ENCODE results near the gene MINDY4.

Gene MINDY4

DNA sequence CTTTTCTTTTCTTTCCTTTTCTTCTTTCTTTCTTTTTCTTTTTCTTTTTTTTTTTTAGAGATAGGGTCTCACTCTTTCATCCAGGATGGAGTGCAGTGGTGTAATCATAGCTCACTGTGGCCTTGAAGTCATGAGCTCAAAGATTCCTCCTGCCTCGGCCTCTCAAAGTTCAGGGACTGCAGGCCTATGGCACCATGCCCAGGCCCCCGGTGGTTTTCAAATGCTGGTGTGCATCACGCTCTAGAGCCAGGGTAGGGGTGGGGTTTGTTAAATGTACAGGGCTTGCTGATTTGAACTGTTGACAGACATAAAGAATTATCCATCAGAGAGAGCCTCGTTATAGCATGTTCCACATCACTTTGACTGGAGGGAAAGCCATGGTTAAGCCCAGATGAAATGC is 5.8 kb downstream of the MINDY4 start:
- DNase-seq, result no peak

DNA sequence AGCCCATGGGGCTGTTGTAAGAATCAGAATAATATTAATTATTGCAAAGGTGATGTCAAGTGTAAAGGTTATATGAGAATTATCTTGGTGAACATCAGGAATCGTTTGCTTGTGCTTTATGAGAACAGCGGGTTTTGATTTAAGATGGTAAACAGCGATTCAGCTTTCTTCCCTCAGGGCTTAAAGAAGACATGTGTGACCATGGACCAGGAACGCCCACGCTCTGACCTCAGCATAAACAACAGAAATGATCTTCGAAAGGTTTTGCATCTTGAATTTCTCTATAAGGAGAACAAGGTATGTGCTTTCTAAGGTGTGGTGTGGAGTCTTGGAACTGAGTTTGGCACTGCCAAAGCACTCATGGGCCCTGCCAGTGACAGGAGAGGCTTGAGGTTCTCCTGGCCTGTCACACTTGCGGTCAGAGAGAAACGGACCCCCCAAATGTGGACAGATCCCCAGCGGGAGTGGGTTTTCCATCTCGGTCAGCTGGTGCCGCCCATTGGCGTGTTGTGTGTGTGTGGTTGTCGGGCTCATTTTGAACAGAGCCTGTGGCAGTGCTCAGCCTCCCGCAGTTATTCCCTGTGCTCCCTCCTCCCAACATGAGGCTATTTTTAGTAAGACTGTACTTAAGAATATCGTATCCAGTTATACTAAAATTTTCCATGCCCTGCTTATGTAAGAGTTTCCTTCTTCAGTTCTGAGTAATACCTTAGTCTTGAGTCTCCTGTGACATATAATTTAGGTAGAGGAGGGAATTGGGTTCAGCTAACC is 7.2 kb downstream of the MINDY4 start:
- no peak for DNase-seq

DNA sequence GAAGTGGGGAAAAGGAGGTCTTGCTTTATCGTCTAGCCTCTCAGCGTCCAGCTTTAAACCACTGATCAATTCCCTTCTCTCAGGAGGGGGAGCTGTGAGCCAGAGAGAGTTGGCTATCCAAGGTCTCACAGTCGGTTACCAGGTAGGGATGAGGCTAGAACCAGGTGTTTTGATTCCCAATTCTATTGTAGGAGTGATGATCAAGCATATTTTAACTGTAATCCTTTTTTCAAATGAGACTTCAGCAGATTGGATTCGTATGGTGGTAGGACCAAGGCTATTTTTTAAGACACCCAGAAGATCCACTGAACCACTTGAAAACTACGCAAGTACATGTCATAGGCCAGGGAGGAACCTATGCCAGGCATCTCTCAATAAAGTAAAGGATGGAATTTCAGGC is 8.4 kb downstream of the MINDY4 start:
- no peak for DNase-seq

DNA sequence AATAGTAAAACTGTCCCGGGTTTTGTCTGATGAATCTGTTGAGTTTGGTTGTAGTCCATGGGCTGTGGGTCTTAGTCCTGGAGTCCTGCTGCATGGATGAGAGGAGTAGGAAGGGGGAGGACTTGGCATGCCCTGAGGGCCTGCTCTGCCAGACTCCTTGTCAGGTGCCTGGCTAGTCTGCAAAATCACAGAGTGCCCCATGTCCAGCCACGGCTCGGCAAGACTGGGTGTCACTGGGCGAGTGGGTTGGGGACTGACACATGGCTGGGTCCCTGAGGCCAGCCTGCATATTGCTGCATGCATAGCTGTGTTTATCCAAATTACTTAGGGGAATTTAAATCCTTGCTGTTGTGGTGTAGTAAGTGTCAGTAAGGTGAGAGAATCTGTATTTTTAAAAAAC is 9.7 kb downstream of the MINDY4 start:
- no peak for DNase-seq

DNA sequence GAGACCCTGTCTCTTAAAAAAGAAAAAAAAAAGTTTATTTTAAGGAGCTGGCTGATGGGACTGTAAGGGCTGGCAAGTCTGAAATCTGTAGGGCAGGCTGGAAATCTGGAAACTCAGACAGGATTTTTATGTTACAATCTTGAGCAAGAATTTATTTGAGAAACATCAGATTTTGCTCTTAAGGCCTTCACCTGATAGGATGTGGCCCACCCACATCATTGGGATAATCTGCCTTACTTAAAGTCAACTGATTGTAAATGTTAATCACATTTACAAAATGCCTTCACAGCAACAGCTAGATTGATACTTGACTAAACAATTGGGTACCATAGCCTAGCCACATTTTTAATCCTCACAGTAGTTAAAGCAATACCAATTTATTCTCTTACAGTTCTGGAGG is 11.5 kb downstream of the MINDY4 start:
- no peak for DNase-seq

DNA sequence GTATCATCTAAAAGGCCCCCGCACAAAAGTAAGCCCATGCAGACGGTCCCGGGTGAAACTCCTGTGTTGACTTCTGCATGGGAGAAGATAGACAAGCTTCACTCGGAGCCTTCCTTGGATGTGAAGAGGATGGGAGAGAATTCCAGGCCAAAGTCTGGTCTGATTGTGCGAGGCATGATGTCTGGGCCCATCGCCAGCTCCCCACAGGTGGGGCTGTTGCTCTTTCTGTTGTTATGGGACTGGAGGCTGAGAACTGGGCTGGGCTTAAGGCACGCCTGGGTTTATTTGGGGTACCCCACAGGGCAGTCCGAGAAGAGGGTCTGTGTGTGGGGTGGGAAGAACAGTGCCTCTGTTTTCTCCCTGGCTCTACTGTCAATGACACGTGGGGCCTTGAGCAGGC is 14.6 kb downstream of the MINDY4 start:
- no peak for DNase-seq

DNA sequence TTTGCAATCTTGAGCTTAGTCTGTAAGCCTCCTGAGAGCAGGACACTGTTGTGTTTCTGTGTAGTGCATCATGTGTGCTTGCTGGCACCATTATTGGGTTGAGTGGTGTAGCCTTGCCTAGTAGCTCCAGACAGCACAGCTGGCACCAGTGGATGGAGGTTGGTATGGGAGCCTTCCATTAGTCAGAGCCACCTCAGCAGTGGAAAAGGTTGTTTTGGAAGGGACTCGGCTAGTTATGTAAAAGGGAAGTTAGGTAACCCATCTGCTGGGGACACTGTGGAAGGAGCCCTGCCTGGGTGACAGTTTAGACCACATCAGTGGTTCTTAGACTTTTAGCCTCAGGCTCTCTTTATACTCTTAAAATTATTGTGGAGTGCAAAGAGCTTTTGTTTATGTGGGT is 16.3 kb downstream of the MINDY4 start:
- no peak for DNase-seq

DNA sequence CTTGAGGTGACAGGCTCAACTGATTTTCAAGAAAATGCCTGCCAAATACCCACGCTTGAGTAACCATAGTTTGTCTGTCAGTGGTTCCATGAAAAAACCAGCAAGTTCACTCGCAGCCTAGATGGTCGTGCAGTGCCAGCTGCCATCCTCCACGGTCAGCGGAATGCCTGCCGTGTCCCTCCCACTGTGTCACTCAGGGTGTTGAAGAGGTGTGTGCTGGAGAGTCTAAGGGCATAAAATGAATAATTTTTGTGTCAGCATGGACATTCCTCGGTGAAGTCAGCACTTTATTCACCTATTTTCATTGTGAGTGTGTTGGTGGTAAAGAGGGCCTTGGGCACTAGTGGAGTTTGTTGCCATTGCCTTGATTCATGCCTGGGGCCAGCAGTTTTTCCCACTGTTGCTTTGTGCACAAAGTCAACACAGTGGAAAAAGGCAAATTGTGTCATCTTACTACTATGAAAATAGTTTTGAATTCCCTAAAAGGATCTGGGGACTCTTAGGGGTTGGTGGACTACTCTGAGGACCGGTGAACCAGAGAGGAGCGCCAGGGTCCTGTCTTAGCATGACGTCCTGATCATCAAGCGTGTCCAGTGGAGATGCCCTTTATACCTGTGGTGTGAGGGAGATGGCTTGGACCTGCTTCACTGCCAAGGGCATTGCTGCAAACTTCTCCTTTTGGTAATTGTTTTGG is 17.6 kb downstream of the MINDY4 start:
- no peak for DNase-seq

DNA sequence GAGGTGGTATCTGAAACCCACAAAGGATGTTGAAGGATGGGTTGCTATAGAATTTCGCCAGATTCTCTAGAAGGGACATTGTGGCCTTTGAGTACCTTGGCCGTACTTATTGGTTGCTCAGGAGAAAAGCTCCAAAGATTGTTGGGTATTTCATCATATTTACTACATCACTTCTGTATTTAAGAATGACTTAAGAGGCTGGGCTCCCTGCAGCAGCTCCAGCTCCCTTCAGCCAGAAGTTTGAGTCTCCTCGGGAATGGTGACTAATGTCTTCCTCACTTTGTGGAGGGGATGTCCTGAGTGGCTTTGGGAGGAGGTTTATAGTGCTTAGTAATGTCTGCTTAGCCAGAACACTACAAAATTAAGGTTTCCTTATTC is 18.1 kb downstream of the MINDY4 start:
- DNase-seq, result no peak

DNA sequence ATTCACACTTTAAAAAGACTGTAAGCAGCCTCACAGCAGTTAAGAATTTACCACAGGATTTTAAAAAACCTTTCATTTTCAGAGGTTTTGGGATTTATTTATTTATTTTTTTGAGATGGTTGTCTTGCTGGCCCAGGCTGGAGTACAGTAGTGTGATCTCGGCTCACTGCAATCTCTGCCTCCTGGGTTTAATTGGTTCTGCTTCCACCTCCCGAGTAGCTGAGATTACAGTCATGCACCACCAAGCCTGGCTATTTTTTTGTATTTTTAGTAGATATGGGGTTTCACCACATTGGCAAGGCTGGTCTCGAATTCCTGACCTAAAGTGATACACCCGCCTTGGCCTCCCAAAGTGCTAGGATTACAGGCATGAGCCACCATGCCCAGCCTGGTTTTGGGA is 19.1 kb downstream of the MINDY4 start:
- no peak for DNase-seq

DNA sequence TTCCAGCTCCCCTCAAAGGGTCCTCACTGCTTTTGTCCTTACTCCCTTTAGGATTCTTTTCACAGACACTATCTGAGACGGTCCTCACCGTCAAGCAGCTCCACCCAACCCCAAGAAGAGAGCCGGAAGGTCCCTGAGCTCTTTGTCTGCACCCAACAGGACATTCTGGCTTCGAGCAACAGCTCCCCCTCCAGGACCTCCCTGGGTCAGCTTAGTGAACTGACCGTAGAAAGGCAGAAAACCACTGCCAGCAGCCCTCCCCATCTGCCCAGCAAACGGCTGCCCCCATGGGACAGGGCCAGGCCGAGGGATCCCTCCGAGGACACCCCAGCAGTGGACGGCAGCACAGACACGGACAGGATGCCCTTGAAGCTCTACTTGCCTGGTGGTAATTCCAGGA is 19.9 kb downstream of the MINDY4 start:
- no peak for DNase-seq

DNA sequence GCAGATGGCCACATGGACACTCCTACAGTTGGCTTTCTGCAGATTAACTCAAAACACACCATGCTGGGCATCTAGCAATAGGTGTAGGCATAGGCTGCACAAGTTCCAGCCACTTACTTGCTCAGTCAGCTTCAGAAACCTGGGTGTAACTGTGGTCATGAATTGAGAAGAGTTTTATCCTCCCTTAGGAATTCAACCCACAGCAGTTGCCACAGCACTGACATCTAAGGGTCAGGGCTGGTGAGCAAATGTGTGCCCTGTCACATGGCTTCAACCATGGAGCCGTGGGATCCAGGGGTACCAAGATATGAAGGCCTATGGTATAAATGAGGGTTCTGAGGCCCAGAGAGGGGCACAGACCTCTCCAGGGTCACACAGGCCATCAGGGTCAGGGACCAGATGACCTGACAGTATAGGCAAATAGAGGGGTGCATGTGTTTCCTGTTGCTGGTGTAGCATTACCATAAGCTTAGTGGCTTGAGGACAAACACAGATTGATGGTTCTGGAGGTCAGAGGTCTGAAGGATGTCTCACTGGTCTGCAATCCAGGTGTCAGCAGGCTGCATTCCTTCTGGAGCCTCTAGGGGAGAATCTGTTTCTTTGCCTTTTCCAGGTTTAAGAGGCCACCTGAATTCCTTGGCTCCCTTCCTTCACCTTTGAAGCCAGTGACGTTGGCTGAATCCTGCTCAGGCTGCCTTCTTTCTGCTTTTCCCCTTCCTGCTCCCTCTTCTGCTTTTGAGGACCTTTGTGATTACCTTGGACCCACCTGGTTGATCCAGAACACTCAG is 24.1 kb downstream of the MINDY4 start:
- DNase-seq, result no peak

DNA sequence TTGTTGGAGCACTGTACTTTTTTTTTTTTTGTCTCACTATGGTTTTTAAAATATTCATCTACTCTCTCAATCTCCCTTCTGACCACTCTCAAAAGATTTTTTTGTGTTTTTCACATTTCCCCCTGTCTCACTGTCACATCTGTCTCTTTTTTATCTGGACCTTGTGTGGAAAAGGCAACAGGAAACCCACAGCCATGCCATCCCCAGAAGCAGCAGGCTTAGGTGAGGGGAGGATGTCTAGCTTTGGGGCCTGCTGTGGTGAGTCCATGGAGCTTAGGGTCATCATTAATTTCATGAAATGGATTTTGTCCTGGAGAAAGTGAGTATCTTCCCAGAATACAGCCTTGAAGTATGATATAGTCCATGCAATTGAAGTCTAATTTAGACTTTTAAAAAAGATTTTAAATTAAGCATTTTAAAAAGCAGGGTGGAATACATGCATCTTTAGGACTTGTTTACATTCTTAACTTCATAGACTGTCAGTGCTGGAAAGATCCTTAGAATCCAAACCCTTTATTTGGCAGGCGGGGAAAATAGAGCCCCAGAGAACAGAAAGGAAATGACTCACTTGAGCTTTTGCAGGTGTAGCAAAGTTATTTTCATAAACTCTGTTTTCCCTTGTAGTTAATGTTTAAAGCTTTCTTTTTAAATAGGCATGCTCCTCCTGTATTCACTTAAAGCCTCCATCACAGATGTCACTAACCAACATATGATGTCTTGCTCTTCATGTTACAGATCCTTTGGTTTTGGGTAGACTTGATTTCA is 25.1 kb downstream of the MINDY4 start:
- no peak for DNase-seq

DNA sequence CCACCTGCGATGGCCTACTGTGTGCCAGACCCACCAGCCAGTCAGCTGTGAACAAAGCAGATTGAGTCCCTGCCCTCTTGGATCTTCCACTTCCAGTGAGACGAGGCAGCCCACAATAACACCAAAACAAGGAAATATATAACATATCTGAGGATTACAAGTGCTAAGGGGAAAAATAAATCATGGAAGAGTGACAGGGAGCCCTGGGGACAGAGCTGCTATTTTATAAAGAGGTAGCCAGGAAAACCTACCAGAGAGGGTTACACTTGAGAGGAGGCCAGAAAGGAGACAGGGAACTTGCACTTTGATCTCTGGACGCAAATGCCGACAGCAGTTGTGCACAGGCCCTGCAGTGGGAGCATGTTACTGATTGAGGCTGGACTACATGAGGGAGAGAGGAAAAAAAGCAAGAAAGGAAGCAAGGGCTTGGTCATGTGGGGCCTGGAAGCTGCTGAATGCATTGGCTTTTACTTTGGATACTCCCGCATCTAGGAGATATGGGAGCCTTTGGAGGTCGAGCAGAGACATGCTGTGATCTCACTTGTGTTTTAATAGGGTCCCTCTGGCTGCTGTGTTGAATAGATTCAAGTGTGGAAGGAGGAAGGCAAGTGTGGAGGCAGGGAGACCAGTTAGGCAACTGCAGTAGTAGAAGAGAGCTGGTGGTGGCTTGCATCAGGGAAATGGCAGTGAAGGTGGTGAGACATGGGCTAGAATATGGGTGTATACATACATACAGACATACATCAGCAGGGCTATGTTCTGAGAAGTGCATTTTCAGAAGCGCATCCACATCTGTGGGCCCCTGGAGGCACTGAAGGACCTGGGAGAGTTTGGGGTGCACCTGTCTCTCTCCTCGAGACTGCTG is 26.2 kb downstream of the MINDY4 start:
- no peak for DNase-seq

DNA sequence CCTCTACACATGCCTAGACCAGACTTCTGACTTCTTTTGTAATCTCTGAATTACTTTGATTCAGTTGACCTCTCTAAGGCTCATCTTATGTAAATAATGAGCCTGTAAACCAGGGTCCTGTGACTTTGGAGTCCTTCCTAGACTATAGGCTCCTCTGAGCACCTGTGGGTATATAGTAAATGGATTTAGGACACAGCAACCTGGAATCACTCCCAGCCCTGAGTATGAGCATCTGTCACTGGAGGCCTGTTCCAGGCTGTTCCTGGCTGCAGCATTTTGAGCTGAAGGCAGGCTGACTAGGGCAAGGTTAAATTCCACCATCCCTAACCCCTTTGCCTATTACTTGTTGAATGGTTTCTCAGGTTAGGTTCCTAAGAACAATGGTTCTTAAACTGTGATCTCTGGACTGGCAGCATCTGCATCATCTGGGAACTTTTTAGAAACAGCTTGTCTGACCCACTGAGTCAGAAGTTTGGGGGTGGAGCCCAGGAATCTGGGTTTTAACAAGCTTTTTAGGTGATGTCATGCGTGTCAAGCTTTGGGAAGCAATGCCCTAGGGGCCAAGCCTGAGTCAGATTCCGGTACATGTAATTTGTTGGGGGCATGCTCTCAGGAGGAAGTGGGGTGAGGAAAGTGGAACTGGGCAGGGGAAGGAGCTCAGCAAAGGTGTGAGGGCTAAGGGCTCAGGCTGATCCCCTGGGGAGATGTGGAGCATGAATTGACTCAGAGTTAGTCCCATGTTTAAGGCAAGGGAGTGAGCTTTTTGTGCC is 28.2 kb downstream of the MINDY4 start:
- no peak for DNase-seq

DNA sequence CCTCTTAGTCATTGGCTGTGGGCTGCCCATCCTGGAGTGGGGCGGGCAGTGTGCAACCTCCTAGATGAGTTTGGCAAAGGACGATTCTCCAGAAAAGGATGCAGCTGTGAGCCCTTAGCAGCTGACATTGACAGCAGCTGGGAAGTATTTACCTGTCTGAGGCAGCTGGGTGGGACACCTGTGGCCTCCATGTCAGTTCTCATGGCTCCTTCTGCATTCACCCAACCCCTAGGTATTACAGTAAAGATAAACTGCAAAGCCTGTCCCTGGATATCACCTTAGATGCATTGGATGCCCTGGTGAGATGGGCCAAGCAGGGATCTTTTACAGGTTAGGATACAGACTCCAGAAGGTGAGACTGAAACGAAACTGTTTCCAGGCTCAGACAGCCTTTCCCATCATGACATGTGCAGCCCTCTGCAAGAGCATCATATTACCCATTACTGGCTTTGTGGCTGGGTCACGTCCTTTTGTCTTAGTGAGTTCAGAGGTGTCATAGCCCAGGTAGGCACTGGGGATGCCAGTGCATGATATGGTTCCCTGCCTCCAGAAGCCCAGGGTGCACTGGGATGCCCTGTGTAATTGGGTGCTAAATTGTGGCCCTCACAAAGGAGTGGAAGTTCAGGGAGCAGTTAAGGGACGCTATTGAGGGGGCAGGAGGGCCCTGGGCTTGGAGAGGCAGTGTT is 28.9 kb downstream of the MINDY4 start:
- no peak for DNase-seq

DNA sequence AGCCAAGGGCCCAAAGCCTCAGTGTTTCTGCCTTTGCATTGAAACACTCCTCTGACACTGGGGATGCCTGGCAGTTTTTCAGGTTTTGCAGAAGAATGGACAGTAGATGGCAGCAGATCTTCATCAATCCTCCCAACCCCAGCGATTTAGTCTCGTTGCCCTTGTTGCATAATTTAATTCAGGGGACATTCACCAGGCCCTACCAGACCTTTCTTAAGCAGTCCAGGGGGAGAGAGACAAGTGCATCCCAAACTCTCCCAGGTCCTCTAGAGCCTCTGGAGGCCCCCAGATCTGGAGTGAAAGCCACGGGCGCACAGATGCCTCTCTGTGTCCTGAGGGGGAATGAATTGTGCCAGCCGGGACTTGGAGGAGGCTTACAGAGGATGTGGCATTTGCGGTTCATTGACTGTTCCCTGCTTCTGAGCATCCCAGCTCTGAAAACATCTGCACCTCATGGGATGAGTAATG is 29.6 kb downstream of the MINDY4 start:
- DNase-seq, result peak; percentile 22

DNA sequence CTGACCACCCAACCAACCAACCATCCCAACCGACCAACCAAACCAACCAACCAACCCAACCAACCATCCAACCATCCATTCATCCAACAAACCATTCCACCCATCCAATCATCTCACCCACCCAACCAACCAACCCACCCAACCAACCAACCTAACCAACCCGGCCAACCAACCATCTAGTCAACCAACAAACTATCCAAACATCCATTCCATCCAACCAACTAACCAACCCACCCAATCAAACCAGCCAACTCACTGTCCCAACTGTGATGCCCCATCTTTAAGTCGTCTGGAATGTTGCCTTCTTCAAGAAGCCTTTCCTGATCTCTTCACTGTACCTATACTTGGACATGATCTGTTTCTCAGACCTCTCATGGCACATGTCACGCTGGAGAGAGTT is 31.6 kb downstream of the MINDY4 start:
- no peak for DNase-seq

DNA sequence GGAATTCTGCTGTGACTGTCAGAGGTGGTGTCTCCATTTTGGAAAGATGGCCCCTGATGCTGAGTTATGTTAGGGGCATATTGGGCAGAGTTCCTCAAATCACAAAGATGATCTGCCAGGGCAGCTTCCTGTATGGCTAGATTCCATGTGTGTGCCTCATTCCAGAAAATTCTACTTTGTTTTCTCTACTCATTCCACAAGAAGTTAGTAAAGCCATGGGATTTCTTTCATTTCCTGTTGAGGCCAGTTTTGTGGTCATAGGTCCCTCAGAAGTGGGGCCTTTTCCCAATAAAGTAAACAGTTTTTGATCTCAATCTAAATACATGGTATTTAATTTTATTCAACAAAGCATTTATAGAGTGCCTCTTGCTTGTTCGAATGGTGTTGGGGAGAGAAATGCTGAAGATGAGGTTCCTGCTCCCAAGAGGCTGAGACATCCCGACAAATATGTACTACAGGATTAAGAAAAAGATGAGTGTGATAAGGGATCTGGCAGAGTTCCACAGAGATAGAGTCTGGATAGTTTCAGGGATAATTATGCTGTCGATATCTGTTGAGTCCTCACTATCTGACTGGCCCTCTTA is 33.0 kb downstream of the MINDY4 start:
- no peak for DNase-seq

DNA sequence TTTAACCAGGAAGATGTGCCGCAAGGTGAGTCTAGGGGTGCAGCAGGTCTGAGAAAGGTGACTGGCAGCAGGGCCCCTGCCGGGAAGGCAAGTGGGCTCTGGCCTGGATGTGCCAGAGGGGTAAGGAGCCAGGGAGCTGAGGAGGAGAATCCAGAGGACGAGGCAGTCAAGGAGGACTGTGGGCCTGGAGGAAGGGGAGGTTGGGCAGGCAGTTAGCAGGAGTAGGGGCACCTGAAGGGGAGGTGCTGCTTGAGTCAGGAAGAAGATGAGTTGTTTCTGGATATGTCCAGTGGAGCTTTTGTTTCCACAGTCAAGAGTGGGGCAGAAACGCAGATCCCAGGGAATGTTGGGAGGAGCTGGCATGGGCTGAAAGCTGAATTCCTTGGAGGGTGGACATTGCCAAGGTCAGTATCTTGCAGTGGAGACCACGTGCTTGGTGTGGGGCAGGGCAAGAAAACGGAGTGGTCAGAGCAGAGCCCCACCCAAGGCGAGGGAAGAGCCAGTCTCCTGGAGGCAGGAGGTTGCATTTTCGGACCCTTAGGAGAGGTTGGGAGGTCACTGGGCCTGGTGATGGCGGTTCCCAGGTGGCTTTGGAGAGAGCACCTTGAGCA is 34.0 kb downstream of the MINDY4 start:
- no peak for DNase-seq

All from NCI-H526 treated with DMSO at 0.1 percent for 48 hours (cell line).